GM12891 (cell line): ENCODE data around the gene RANGAP1.

Experiments
- POLR2A ChIP-seq: IDR thresholded peaks from 2 replicates; pipeline ENCODE4 v1.6.1; 2011; ENCODE audit warnings: low read depth, low read length, control low read depth
- TAF1 ChIP-seq: IDR thresholded peaks from 2 replicates; pipeline ENCODE4 v1.6.1; 2011; ENCODE audit warnings: low read depth, low read length, control low read depth

DNA sequence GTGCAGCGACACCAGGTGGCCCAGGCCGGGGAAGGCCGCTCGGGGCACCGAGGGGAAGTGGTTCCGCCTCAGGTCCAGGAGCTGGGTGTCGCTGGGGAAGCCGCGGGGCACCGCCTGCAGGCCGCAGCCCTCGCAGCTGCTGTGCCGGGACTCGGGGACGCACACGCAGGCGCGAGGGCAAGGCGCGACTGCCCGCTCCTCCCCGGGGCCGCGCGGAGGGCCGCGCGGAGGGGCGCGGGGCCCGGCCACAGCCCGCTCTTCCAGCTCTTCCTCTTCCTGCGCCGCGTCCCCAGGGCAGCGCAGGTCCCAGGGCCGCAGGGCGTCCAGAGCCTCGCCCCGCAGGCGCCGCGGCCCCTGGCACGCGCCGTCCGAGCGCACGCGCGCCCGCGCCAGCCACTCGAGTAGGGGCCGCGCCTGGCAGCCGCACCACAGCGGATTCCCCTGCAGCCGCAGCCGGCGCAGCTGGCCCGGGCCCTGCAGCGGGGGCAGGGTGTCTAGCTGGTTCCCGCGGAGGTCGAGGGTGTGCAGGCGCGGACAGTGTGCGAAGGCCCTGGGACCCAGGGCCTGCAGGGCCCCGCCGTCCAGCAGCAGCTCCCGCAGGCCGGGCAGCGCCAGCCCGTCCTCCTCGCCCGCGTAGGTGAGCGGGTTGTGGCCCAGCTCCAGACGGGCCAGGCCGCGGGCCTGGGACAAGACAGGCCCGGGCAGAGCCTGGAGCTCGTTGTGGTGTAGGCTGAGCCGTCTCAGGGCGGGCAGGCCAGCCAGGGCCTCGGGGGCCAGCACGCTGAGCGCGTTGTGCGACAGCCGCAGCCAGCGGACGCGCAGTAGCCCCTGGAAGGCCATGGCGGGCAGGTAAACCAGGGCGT, 48.0 kb downstream of the RANGAP1 start:
- no peak for TF ChIP-seq POLR2A
- TF ChIP-seq TAF1 = no peak
